ENCODE measurements around the gene MTERF4. TPM values are rescaled to one million over a fixed set of nuclear protein-coding genes. Genes with fewer than 3 reads are reported as not detected.

Gene MTERF4
- polyA plus RNA-seq, 1 experiment, result 32.0 TPM

DNA sequence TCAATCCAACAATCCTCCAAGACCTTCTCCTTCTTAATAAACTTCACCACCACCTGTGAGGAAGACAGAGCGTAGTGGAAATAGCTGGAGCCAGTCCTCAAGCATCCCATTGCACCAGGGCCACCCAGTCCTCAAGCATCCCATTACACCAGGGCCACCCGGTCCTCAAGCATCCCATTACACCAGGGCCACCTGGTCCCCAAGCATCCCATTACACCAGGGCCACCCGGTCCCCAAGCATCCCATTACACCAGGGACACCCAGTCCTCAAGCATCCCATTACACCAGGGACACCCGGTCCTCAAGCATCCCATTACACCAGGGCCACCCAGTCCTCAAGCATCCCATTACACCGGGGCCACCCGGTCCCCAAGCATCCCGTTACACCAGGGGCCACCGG lies 13.3 kb upstream of the MTERF4 start:
- TF ChIP-seq, protein P1, sequence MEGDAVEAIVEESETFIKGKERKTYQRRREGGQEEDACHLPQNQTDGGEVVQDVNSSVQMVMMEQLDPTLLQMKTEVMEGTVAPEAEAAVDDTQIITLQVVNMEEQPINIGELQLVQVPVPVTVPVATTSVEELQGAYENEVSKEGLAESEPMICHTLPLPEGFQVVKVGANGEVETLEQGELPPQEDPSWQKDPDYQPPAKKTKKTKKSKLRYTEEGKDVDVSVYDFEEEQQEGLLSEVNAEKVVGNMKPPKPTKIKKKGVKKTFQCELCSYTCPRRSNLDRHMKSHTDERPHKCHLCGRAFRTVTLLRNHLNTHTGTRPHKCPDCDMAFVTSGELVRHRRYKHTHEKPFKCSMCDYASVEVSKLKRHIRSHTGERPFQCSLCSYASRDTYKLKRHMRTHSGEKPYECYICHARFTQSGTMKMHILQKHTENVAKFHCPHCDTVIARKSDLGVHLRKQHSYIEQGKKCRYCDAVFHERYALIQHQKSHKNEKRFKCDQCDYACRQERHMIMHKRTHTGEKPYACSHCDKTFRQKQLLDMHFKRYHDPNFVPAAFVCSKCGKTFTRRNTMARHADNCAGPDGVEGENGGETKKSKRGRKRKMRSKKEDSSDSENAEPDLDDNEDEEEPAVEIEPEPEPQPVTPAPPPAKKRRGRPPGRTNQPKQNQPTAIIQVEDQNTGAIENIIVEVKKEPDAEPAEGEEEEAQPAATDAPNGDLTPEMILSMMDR (IDR thresholded peaks at IDR 0.05; ENCODE audit: insufficient read depth, low read depth, low read length), result no peak
- Histone ChIP-seq H3K27me3 (ENCODE audit: control insufficient read depth, insufficient read depth, low read length) (no peaks in the 10 kb centered on the region), H3K4me3 (ENCODE audit: low read depth, low read length) (no peak overlapping the region), H3K36me3 (ENCODE audit: control insufficient read depth, insufficient read depth, low read length) (no peaks in the 10 kb centered on the region)
- ChIA-PET POLR2A (no interaction called here), CTCF (no interaction called here)
- no peak for DNase-seq (ENCODE audit: low read depth)

DNA sequence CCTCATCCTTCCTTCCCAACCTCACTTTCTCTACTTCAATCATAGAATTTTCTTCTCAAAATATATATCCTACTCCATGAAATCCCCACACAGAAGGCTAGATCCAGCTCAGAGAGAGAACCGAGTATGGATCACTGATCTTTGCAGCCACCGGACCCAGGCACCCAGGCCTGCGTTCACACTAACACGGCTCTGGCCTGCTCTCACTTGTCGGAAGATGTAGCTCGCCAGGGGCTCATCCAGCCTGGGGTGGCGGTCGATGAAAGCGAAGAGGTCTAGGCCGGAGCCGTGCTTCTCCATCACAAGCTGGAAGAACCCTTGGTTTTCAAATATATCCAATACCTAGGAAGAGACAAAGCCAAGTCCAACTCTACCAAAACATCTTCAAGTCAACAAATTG lies 12.7 kb upstream of the MTERF4 start:
- CTCF ChIA-PET, result no interaction called here
- H3K36me3 ChIP-seq (ENCODE audit: control insufficient read depth, insufficient read depth, low read length), result no peaks in the 10 kb centered on the region
- no peak overlapping the region for H3K4me3 ChIP-seq (ENCODE audit: low read depth, low read length)
- no peak for DNase-seq (ENCODE audit: low read depth)
- TF ChIP-seq, protein P1 (IDR thresholded peaks at IDR 0.05; ENCODE audit: insufficient read depth, low read depth, low read length), result no peak
- POLR2A ChIA-PET, result no interaction called here
- no peaks in the 10 kb centered on the region for H3K27me3 ChIP-seq (ENCODE audit: control insufficient read depth, insufficient read depth, low read length)

DNA sequence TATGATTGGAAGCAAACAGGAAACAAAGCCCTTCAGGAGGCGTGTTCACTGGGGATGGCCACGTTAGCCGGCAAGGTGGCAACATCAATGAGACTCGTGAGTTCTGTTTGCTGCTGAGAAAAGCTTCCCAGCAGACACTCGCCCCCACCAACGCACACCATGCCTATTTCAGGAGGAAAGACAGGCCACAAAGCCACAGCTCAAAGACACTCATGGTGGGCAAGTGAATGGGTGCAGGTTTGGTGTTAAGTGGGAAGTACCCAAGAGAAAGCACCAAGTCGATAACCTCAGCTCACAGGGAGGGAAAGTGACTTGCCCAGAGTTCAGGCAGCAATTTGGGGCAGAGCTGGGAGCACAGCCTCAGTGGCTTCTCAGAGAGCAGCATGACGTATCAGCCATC lies 10.5 kb upstream of the MTERF4 start:
- CTCF ChIA-PET, result no interaction called here
- POLR2A ChIA-PET, result no interaction called here
- no peaks in the 10 kb centered on the region for H3K27me3 ChIP-seq (ENCODE audit: control insufficient read depth, insufficient read depth, low read length)
- H3K36me3 ChIP-seq (ENCODE audit: control insufficient read depth, insufficient read depth, low read length), result no peaks in the 10 kb centered on the region
- H3K4me3 ChIP-seq (ENCODE audit: low read depth, low read length), result no peak overlapping the region
- TF ChIP-seq, protein P1 (IDR thresholded peaks at IDR 0.05; ENCODE audit: insufficient read depth, low read depth, low read length), result no peak
- no peak for DNase-seq (ENCODE audit: low read depth)

DNA sequence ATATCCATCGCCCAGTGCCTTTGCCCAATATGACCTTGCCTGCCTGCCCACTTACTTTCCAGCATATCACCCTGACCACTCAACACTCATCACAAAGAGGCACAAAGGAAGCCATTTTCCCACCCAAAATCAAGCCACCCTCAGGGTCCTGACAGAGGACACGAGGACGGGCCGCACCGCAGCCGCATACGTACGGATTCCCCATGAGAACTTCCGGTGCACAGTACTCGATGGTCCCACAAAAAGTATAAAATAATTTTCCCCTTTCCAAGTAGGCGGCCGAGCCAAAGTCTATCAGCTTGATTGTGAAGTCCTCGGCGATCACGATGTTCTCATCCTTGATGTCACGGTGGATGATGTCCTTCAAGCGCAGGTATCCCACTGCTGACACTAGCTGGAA lies 10.0 kb upstream of the MTERF4 start:
- TF ChIP-seq, protein P1 (IDR thresholded peaks at IDR 0.05; ENCODE audit: insufficient read depth, low read depth, low read length), result no peak
- Histone ChIP-seq H3K27me3 (ENCODE audit: control insufficient read depth, insufficient read depth, low read length) (no peaks in the 10 kb centered on the region), H3K36me3 (ENCODE audit: control insufficient read depth, insufficient read depth, low read length) (no peaks in the 10 kb centered on the region), H3K4me3 (ENCODE audit: low read depth, low read length) (no peak overlapping the region)
- CTCF ChIA-PET, result no interaction called here
- no peak for DNase-seq (ENCODE audit: low read depth)
- POLR2A ChIA-PET, result no interaction called here

DNA sequence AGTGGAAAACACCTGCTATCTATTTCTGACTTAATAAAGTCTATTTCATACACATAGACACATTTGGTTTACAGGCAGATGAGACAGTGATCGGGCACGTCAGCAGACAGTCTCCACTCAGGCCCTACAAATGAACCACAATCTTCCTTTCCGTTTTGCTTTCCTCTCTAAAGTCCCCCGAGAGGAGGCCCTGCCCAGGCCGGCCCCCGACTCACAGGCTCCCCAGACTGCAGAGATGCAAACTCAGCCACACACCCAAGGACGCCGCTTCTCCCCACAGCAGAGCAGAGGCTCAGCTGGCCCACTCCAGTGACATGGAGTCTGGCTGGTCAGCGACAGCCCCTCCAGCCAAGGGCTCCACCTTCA lies 9.3 kb upstream of the MTERF4 start:
- no peak overlapping the region for H3K4me3 ChIP-seq (ENCODE audit: low read depth, low read length)
- DNase-seq (ENCODE audit: low read depth), result no peak
- H3K36me3 ChIP-seq (ENCODE audit: control insufficient read depth, insufficient read depth, low read length), result no peaks in the 10 kb centered on the region
- TF ChIP-seq, protein P1 (IDR thresholded peaks at IDR 0.05; ENCODE audit: insufficient read depth, low read depth, low read length), result no peak
- CTCF ChIA-PET, result no interaction called here
- POLR2A ChIA-PET, result no interaction called here
- H3K27me3 ChIP-seq (ENCODE audit: control insufficient read depth, insufficient read depth, low read length), result no peaks in the 10 kb centered on the region
